Mesenchymal stem cell (in vitro differentiated cells and primary cell): ENCODE data around the gene GTF3A.

ENCODE experiments used
- DNase-seq: peaks from one replicate; pipeline ENCODE4 v3.0.0-alpha.2; 2013
- H2AFZ ChIP-seq: one replicate; pipeline ENCODE4 v1.6.1; 2013; ENCODE audit warnings: low read depth, mild to moderate bottlenecking, control low read depth, inconsistent platforms, low read length, moderate library complexity
- H2AK5ac ChIP-seq: 2 replicates; pipeline ENCODE4 v1.6.1; 2013; ENCODE audit warnings: low read length, moderate library complexity, mild to moderate bottlenecking, inconsistent platforms; ENCODE audit not compliant: severe bottlenecking
- H2BK120ac ChIP-seq: one replicate; pipeline ENCODE4 v1.6.1; 2013; ENCODE audit warnings: low read depth, mild to moderate bottlenecking, inconsistent platforms, low read length, moderate library complexity
- H2BK12ac ChIP-seq, 2 experiments: one replicate each; pipeline ENCODE4 v1.6.1; 2013; ENCODE audit warnings: inconsistent platforms in 2 of 2, low read length in 2 of 2, mild to moderate bottlenecking in 2 of 2, moderate library complexity in 2 of 2, control low read depth in 1 of 2
- H2BK15ac ChIP-seq: one replicate; pipeline ENCODE4 v1.6.1; 2013; ENCODE audit warnings: mild to moderate bottlenecking, low read depth, inconsistent platforms; ENCODE audit not compliant: poor library complexity, severe bottlenecking
- H2BK5ac ChIP-seq: 2 replicates; pipeline ENCODE4 v1.6.1; 2013; ENCODE audit warnings: low read depth, mild to moderate bottlenecking, low read length, control low read depth, inconsistent platforms; ENCODE audit not compliant: poor library complexity, severe bottlenecking
- H3K14ac ChIP-seq, 2 experiments: one replicate each; pipeline ENCODE4 v1.6.1; 2013; ENCODE audit warnings: inconsistent platforms in 2 of 2, low read length in 2 of 2, control low read depth in 1 of 2, mild to moderate bottlenecking in 1 of 2, moderate library complexity in 1 of 2
- H3K18ac ChIP-seq, 2 experiments: one replicate each; pipeline ENCODE4 v1.6.1; 2013; ENCODE audit warnings: inconsistent platforms in 2 of 2, low read length in 2 of 2, control low read depth in 1 of 2, low read depth in 1 of 2, mild to moderate bottlenecking in 1 of 2
- H3K23ac ChIP-seq, 2 experiments: one replicate each; pipeline ENCODE4 v1.6.1; 2013; ENCODE audit warnings: inconsistent platforms in 2 of 2, low read length in 2 of 2, mild to moderate bottlenecking in 2 of 2, moderate library complexity in 2 of 2, control low read depth in 1 of 2
- H3K27ac ChIP-seq: 2 replicates; pipeline ENCODE4 v1.5.1; 2013; ENCODE audit warnings: mild to moderate bottlenecking, moderate library complexity, low read length, control low read depth, inconsistent platforms; ENCODE audit not compliant: poor library complexity, severe bottlenecking
- H3K27me3 ChIP-seq, 2 experiments: 2 replicates each; pipeline versions ENCODE4 v1.6.1 to v1.7.0; 2013; ENCODE audit warnings: low read length in 2 of 2, mild to moderate bottlenecking in 2 of 2, moderate library complexity in 2 of 2, control low read depth in 1 of 2, inconsistent platforms in 1 of 2; ENCODE audit not compliant: control insufficient read depth in 1 of 2, insufficient read depth in 1 of 2
- H3K36me3 ChIP-seq, 2 experiments: 2 replicates each; pipeline versions ENCODE4 v1.6.1 to v1.7.0; 2013; ENCODE audit warnings: low read length in 2 of 2, control low read depth in 1 of 2, inconsistent platforms in 1 of 2, low read depth in 1 of 2, mild to moderate bottlenecking in 1 of 2; ENCODE audit not compliant: insufficient read depth in 2 of 2, control insufficient read depth in 1 of 2
- H3K4ac ChIP-seq, 2 experiments: one replicate each; pipeline ENCODE4 v1.6.1; 2013; ENCODE audit warnings: inconsistent platforms in 2 of 2, low read length in 2 of 2, mild to moderate bottlenecking in 2 of 2, moderate library complexity in 2 of 2, control low read depth in 1 of 2, low read depth in 1 of 2
- H3K4me1 ChIP-seq: 2 replicates; pipeline ENCODE4 v1.6.1; 2013; ENCODE audit warnings: low read depth, low read length, control low read depth; ENCODE audit not compliant: control insufficient read depth, insufficient read depth
- H3K4me2 ChIP-seq: 2 replicates; pipeline ENCODE4 v1.6.1; 2013; ENCODE audit warnings: low read length, mild to moderate bottlenecking, inconsistent platforms; ENCODE audit not compliant: poor library complexity, severe bottlenecking
- H3K4me3 ChIP-seq, 2 experiments: 2 replicates each; pipeline versions ENCODE4 v1.5.1 to v1.7.0; 2013; ENCODE audit warnings: low read length in 2 of 2, mild to moderate bottlenecking in 2 of 2, control low read depth in 1 of 2, low read depth in 1 of 2; ENCODE audit not compliant: insufficient read depth in 1 of 2
- H3K79me1 ChIP-seq: replicated peaks from 2 replicates; pipeline ENCODE4 v1.6.1; 2013; ENCODE audit warnings: mild to moderate bottlenecking, control low read depth, low read length, inconsistent platforms; ENCODE audit not compliant: poor library complexity, severe bottlenecking
- H3K9ac ChIP-seq: 2 replicates; pipeline ENCODE4 v1.7.0; 2013; ENCODE audit warnings: mild to moderate bottlenecking, low read length, moderate library complexity
- H3K9me3 ChIP-seq: 2 replicates; pipeline ENCODE4 v1.7.0; 2013; ENCODE audit warnings: mild to moderate bottlenecking, low read length; ENCODE audit not compliant: control insufficient read depth
- H4K8ac ChIP-seq: one replicate; pipeline ENCODE4 v1.6.1; 2013; ENCODE audit warnings: inconsistent platforms, mild to moderate bottlenecking, low read length, moderate library complexity
- H4K91ac ChIP-seq: one replicate; pipeline ENCODE4 v1.6.1; 2013; ENCODE audit warnings: mild to moderate bottlenecking, low read length, inconsistent platforms
- WGBS: methylation state at CpG from one replicate; pipeline ENCODE4 v1.1.7; 2013; ENCODE audit warnings: mixed read lengths; 5-methylcytosine and 5-hydroxymethylcytosine counted together

The GTF3A gene

DNA sequence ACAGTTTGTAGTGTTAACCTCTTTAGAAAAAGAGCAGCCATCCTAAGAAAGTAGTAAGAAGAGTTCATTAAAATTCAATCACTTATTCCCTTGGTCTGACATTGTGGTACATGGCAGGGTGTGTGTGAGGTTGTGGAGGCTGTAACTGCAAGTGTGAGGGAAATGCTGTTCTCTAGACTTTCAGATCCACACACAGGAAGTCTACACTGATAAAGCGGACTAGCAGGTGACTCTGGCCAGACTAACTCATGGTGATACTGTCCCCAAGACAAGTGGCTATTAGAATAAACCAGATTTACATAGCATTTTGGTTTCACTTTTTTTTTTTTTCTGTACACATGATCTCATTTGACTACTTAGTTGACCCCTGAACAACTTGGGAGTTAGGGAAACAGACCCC is 16.0 kb downstream of the GTF3A start:
- H3K4me2 ChIP-seq = no peak overlapping the region
- no peak overlapping the region for H4K8ac ChIP-seq
- 80% methylated on average over 1 of the region's 1 CpG for WGBS
- H2AK5ac ChIP-seq = no peak overlapping the region
- no peak overlapping the region for H3K4me3 ChIP-seq
- H3K9ac ChIP-seq = no peak overlapping the region
- no peak for DNase-seq
- no peak overlapping the region for H3K4ac ChIP-seq
- no peak overlapping the region for H2BK5ac ChIP-seq
- no peak overlapping the region for H2BK15ac ChIP-seq
- no peak overlapping the region for H3K14ac ChIP-seq
- H4K91ac ChIP-seq = no peak overlapping the region
- no peak overlapping the region for H2AFZ ChIP-seq
- H3K27ac ChIP-seq = no peak overlapping the region
- no peaks in the 10 kb centered on the region for H3K9me3 ChIP-seq
- no peak overlapping the region for H3K23ac ChIP-seq
- H3K79me1 ChIP-seq = peaks cover 16% of the 10 kb centered on the region
- no peaks in the 10 kb centered on the region for H3K27me3 ChIP-seq
- H3K4me1 ChIP-seq = no peaks in the 10 kb centered on the region
- no peak overlapping the region for H2BK120ac ChIP-seq
- H3K36me3 ChIP-seq = peaks cover 11 to 73% of the 10 kb centered on the region in 2 experiments
- H2BK12ac ChIP-seq = no peak overlapping the region
- no peak overlapping the region for H3K18ac ChIP-seq

DNA sequence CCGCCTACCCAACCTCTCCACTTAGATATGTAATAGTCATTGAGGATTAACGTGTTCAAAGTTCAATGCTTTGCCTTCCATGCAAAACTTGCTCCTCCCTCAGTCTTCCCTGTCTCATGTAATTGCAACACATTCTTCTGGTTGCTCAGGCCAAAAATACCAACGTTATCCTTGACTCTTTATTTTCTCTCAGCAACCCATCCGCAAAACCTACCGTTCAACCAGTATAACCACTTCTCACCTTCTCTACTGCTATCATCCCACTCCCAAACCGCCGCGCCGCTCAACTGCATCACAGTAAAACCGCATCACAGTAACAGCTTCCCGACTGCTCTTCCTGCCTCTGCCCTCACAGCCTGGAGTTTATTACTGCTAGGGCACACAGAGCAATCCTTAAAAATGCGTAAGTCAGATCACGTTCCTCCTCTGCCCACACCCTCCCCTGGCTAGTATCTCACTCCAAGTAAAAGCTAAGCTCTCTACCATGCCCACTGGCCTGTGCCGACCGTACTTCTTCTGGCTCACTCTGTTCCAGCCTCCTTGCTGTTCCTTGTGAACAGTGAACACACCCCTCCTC is 17.7 kb downstream of the GTF3A start:
- H3K18ac ChIP-seq = no peak overlapping the region
- no peak overlapping the region for H3K9ac ChIP-seq
- H3K9me3 ChIP-seq = no peaks in the 10 kb centered on the region

DNA sequence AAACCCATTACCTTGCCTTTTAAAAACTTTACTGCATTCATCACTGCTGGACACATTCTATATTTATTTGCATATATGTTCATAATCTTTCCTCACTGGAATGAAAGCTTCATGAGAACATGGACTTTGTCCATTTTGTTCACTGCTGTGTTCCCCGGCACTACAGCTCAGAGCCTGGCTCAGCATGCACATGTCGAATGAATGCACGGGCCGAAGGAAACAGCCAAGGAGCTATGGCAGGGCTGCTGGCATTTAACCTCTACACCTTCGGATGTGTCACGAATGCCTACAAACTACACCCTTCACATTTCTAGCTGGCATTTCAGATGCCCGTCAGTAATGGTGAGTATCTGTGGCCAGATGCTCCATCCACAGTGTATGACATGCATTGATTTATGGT is 18.4 kb downstream of the GTF3A start:
- Histone ChIP-seq H3K4me1 (no peaks in the 10 kb centered on the region), H3K4ac (no peak overlapping the region), H3K14ac (no peak overlapping the region), H2BK12ac (no peak overlapping the region), H3K23ac (no peak overlapping the region), H3K4me2 (no peak overlapping the region), H2AK5ac (no peak overlapping the region), H2BK15ac (no peak overlapping the region), H3K9ac (no peak overlapping the region), H2BK5ac (no peak overlapping the region), H3K36me3 (peaks cover 7 to 54% of the 10 kb centered on the region in 2 experiments), H4K8ac (no peak overlapping the region), H3K27ac (no peak overlapping the region), H3K27me3 (no peaks in the 10 kb centered on the region), H2AFZ (no peak overlapping the region), H3K4me3 (no peak overlapping the region), H3K18ac (no peak overlapping the region), H3K9me3 (no peaks in the 10 kb centered on the region), H3K79me1 (peaks cover 15% of the 10 kb centered on the region), H2BK120ac (no peak overlapping the region), H4K91ac (no peak overlapping the region)
- no peak for DNase-seq
- WGBS = 98% methylated on average over 6 of the region's 7 CpGs

More for the DNA sequence above, 17.7 kb downstream of the GTF3A start:
- no peak for DNase-seq
- no peak overlapping the region for H4K91ac ChIP-seq
- H3K27me3 ChIP-seq = no peaks in the 10 kb centered on the region
- H2AFZ ChIP-seq = no peak overlapping the region
- no peaks in the 10 kb centered on the region for H3K4me1 ChIP-seq
- no peak overlapping the region for H3K4ac ChIP-seq
- no peak overlapping the region for H3K27ac ChIP-seq
- no peak overlapping the region for H4K8ac ChIP-seq
- H2BK15ac ChIP-seq = no peak overlapping the region
- no peak overlapping the region for H2AK5ac ChIP-seq
- no peak overlapping the region for H3K4me2 ChIP-seq
- H2BK5ac ChIP-seq = no peak overlapping the region
- no peak overlapping the region for H2BK120ac ChIP-seq
- H3K79me1 ChIP-seq = peaks cover 17% of the 10 kb centered on the region
- peaks cover 7 to 59% of the 10 kb centered on the region in 2 experiments for H3K36me3 ChIP-seq
- H3K4me3 ChIP-seq = no peak overlapping the region
- H3K14ac ChIP-seq = no peak overlapping the region
- H3K23ac ChIP-seq = no peak overlapping the region
- no peak overlapping the region for H2BK12ac ChIP-seq
- WGBS = 88% methylated on average over 15 of the region's 15 CpGs

- Histone ChIP-seq H3K4me2 (no peak overlapping the region), H3K27me3 (no peaks in the 10 kb centered on the region), H4K91ac (no peak overlapping the region), H2BK12ac (no peak overlapping the region), H2AK5ac (no peak overlapping the region), H3K27ac (no peak overlapping the region), H3K4me1 (peaks cover 7% of the 10 kb centered on the region), H3K4ac (no peak overlapping the region), H3K4me3 (no peak overlapping the region), H2BK120ac (no peak overlapping the region), H3K9ac (no peak overlapping the region), H4K8ac (no peak overlapping the region), H3K79me1 (peaks cover 7% of the 10 kb centered on the region), H3K36me3 (peaks cover 5 to 19% of the 10 kb centered on the region in 2 experiments), H3K23ac (no peak overlapping the region), H2AFZ (no peak overlapping the region), H2BK5ac (no peak overlapping the region), H3K14ac (no peak overlapping the region), H3K18ac (no peak overlapping the region), H2BK15ac (no peak overlapping the region), H3K9me3 (no peaks in the 10 kb centered on the region)
- no peak for DNase-seq
- WGBS = 89% methylated on average over 5 of the region's 7 CpGs
Measured at GRCh38 chr13:27446986-27447583, 22.7 kb downstream of the GTF3A start.
